Astrocyte of the spinal cord (primary cell): ENCODE measurements around the gene PTPRG.

Source experiments
- DNase-seq: peaks from one replicate; pipeline ENCODE4 v3.0.0; 2011; ENCODE audit warnings: low read depth, low spot score
- H3K4me3 ChIP-seq: 2 replicates; pipeline ENCODE4 v1.5.1; 2011; ENCODE audit warnings: low read depth, mild to moderate bottlenecking, low read length, moderate library complexity
- in situ Hi-C: cut with HindIII; loops from 2 replicates; pipeline ENCODE4 v1.10.0; 2017; ENCODE audit warnings: low sequenced_read_pairs
- TF ChIP-seq, protein P1 (sequence below): IDR thresholded peaks from 2 replicates; pipeline ENCODE4 v1.5.1; 2012; ENCODE audit warnings: low read depth, mild to moderate bottlenecking, low read length, inconsistent platforms

The PTPRG gene

DNA sequence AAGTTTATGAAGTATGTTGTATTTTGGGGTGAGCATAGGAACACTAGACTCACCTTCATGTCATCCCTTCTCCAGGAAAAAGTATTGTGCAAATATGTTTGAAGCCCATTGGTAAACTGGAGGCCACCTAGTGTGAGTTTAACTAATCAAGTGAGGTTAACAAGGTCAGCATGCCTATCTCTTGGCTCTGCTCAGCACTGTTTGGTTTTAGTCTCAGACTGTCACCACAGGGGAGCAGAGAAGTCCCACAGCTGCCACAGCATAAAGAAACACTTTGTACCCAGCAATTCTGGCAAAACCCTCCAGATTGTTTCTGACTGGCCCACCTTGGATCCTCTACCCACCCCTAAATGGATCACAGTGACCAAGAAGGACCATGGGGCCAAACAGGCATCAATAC, 659.2 kb downstream of the PTPRG start:
- TF ChIP-seq, protein P1, sequence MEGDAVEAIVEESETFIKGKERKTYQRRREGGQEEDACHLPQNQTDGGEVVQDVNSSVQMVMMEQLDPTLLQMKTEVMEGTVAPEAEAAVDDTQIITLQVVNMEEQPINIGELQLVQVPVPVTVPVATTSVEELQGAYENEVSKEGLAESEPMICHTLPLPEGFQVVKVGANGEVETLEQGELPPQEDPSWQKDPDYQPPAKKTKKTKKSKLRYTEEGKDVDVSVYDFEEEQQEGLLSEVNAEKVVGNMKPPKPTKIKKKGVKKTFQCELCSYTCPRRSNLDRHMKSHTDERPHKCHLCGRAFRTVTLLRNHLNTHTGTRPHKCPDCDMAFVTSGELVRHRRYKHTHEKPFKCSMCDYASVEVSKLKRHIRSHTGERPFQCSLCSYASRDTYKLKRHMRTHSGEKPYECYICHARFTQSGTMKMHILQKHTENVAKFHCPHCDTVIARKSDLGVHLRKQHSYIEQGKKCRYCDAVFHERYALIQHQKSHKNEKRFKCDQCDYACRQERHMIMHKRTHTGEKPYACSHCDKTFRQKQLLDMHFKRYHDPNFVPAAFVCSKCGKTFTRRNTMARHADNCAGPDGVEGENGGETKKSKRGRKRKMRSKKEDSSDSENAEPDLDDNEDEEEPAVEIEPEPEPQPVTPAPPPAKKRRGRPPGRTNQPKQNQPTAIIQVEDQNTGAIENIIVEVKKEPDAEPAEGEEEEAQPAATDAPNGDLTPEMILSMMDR = no peak
- no peak for DNase-seq
- in situ Hi-C loops = no loop called here
- H3K4me3 ChIP-seq = no peak overlapping the region

DNA sequence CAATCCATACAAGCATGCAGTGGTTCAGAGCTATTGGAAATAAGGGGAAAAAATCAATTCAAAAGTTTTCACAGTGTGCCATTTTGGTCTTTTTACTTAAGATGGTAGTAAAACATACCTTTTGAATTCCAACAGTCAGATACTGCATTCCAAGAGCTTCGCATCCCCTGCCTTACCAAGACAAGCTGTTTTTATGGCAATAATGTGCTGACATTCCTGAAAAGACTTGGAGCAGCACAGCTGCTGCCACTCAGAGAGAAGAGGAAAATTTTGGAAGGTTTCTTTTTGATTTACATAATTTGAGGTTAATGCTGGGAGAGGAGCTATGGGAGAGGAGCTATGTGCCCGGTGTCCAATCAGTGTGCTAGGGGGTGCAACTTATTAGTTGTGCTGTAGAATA, 663.7 kb downstream of the PTPRG start:
- DNase-seq = no peak
- no peak overlapping the region for H3K4me3 ChIP-seq
- in situ Hi-C loops = no loop called here
- TF ChIP-seq, protein P1 = no peak

DNA sequence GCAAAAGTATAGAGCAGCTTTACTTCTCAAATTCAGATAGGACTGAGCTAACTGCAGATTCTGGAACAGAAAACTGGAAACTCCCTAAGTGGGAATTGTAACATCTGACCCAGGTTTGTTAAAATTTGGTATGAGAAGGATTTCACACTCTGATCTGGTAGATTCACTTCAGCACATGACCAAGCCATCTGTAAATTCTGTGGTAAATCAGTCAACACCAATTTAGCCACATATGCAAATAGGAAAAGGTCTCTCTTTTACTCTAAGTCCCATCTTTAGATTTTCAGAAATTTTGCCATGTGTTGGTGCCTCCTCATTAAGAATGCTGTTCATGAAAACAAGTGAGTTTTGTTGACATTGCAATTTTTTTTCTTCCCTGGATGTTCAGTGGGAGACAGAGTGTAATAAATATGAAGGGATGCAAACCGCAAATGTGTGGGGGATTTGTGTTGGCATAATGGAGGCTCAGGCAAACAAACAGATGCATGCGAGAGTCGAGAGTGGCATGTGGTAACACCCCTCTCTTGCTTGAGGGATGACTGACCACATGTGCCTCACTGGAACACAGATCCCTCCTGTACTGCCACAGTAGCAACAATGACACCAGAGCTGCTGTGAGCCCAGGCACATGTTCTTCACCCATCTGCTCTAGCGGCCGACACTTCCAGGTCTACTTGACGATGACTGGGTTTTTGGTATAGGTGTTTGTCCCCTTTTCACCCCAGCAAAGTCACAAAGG, 665.4 kb downstream of the PTPRG start:
- no peak for DNase-seq
- H3K4me3 ChIP-seq = no peak overlapping the region
- in situ Hi-C loops = no loop called here
- TF ChIP-seq, protein P1 = no peak

DNA sequence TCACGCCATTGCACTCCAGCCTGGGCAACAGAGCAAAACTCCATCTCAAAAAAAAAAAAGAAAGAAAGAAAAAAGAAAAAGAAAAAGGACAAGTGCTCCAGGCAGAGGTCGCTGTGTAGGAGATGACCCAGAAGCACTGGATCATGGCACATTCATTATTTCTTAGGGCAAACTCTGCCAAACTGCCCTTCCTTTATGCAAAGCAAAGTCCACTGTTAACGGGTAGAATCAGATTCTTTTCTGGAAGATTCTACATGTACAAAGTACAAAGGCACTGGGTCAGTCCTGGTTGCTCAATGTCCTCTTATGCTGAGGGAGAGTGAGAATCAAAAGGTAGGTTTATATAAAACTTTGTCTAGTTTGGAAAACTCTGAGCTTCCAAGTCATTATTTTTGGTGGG, 667.1 kb downstream of the PTPRG start:
- DNase-seq = no peak
- H3K4me3 ChIP-seq = no peak overlapping the region
- in situ Hi-C loops = no loop called here
- TF ChIP-seq, protein P1 = no peak

DNA sequence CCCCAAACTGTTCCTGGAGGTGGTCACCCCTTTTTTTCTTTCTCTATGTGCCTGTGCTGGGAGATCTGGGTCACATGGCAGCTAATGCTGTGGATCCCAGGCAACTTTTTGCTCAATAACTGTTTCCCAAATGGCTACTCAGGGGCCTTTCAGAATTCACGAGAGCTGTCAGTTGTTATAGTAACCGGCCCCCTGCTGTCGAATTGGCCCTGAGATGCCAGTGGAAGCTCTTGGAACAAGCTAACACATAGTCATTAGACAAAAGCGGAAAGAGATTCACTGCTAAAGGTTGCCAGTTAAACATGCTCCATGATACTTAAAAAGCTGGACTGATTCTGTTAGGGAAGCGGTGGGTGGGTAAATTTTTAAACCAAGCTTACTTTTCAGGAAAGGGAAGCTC, 667.8 kb downstream of the PTPRG start:
- no peak overlapping the region for H3K4me3 ChIP-seq
- in situ Hi-C loops = no loop called here
- DNase-seq = peak; percentile 41
- TF ChIP-seq, protein P1 = no peak

DNA sequence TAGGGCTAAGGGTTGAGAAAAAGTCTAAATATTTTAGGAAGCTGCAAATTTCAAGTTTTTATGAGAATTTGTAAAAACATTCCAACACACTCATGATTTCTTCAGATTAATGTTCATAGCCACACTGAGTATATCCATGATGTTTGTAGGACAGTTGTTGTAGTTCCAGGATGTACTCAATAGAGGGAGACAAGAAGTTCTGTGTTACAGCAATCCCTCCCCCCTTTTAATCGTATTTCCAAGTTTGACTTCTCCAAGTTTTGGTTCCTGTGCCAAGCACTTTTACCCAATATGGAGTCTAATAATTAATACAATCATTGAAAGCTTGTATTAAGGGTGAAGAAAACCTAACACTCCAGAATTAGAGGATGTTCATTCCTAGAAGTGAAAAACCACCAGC, 668.5 kb downstream of the PTPRG start:
- in situ Hi-C loops = no loop called here
- peak; percentile 22 for DNase-seq
- TF ChIP-seq, protein P1 = peak; percentile 48
- no peak overlapping the region for H3K4me3 ChIP-seq

DNA sequence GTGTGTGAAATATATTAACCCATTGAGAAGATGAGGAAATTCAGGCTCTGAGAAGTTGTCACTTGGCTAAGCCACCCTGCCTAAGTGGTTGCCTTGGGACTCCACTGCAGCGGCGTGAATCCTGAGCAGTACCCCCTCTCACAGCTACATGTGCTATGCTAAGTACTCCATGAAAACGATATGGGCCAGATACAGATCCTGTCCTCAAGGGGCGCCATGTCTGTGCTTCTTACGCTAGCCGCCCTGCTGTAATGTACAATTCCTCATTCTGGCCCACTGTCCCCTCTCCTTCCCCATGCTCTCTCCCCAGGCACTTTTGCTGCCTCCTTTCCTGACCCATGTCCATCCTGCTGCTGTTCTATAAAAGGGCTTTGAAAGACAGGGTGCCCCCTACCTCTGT, 671.7 kb downstream of the PTPRG start:
- DNase-seq = no peak
- no peak overlapping the region for H3K4me3 ChIP-seq
- TF ChIP-seq, protein P1 = no peak
- in situ Hi-C loops = no loop called here
